Left lung (tissue), 10 donors: ENCODE results near the gene NCOA7. TPM values are rescaled to one million over a fixed set of nuclear protein-coding genes. Genes with fewer than 3 reads are reported as not detected.

ENCODE experiments used
- ATAC-seq: fragments of 200-7000 bp; cut with Tn5 transposase; one replicate; pipeline ENCODE4 v1.9.1; 2020; ENCODE audit warnings: moderate library complexity
- DNase-seq, 4 donors: peaks; one replicate each; pipeline ENCODE4 v3.0.0-alpha.2; 2013 to 2020
- H3K27ac ChIP-seq, 2 donors: fragments of 200-600 bp; sonication (generic) in 1 of 2; one replicate each; pipeline versions ENCODE4 v1.5.0 to v1.8.0; 2020 to 2021
- H3K27me3 ChIP-seq, 2 donors: fragments of 200-600 bp; sonication (generic) in 1 of 2; one replicate each; pipeline versions ENCODE4 v1.5.0 to v1.8.0; 2020 to 2021
- H3K36me3 ChIP-seq, 2 donors: fragments of 200-600 bp; sonication (generic) in 1 of 2; one replicate each; pipeline versions ENCODE4 v1.5.0 to v1.8.0; 2020 to 2021
- H3K4me1 ChIP-seq, 2 donors: fragments of 200-600 bp; one replicate each; pipeline ENCODE4 v1.8.0; 2021
- H3K4me3 ChIP-seq, 2 donors: fragments of 200-600 bp; sonication (generic) in 1 of 2; one replicate each; pipeline versions ENCODE4 v1.5.0 to v1.8.0; 2020 to 2021; ENCODE audit warnings: mild to moderate bottlenecking in 1 of 2
- H3K9me3 ChIP-seq, 2 donors: fragments of 200-600 bp; sonication (generic) in 1 of 2; one replicate each; pipeline versions ENCODE4 v1.5.0 to v1.8.0; 2020 to 2021
- intact Hi-C, 2 donors: fragments of 100-400 bp; cut with DNase I; formaldehyde crosslinking; loops; one replicate each; pipeline versions ENCODE4 v1.11.2 to v1.14.2; 2022
- polyA plus RNA-seq, 6 donors: library from polyadenylated mRNA; unstranded; fragments of 120-200 nt; gene quantifications; one replicate each; pipeline ENCODE4 v1.2.1, GENCODE V29; 2013; ENCODE audit not compliant: insufficient read length in 6 of 6
- total RNA-seq, 2 donors: library from RNA; stranded (reverse); fragmentation: NEBNext Ultra II Directional; extraction: Animal tissue kit (Norgen Biotek cat#: 25700); gene quantifications; one replicate each; pipeline ENCODE4 v1.2.1, GENCODE V29; 2021
- TF ChIP-seq, protein P1 (sequence below), 2 donors: fragments of 200-600 bp; sonication (generic) in 1 of 2; IDR thresholded peaks; one replicate each; pipeline versions ENCODE4 v1.5.0 to v1.8.0; 2021; ENCODE audit warnings: antibody characterized with exemption in 2 of 2
- donor health status: DM: no; HTN: yes; CAD: no.
- donor health status: DM: no; HTN: no; CAD: no.

Gene NCOA7
- total and polyA plus RNA-seq, 8 donors, result 16.1 to 94.3 (median 18.3) TPM

DNA sequence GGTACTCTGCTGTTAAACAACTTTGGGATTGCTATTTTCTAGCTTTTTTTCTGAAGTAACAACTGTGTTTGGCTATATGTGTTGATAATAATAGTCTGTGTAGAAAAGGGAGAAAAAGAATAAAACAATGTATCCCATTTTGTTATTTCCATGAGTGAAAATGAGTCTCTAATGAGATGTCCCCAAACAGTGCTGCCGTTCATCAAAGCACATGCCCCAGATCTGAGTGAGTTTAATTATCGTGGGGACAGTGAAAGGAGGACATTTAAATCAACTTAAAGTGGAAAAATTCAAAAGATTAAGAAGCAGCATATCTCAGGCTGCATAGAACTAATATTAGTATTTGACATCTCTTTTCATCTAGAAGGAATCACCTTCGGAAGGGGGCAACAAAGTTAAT is 59.6 kb downstream of the NCOA7 start:
- Histone ChIP-seq H3K4me3 (no peak overlapping the region), H3K36me3 (no peaks in the 10 kb centered on the region), H3K9me3 (no peaks in the 10 kb centered on the region), H3K4me1 (peaks cover 0 to 7% of the 10 kb centered on the region in 2 donors), H3K27me3 (no peaks in the 10 kb centered on the region), H3K27ac (no peak overlapping the region)
- TF ChIP-seq, protein P1, sequence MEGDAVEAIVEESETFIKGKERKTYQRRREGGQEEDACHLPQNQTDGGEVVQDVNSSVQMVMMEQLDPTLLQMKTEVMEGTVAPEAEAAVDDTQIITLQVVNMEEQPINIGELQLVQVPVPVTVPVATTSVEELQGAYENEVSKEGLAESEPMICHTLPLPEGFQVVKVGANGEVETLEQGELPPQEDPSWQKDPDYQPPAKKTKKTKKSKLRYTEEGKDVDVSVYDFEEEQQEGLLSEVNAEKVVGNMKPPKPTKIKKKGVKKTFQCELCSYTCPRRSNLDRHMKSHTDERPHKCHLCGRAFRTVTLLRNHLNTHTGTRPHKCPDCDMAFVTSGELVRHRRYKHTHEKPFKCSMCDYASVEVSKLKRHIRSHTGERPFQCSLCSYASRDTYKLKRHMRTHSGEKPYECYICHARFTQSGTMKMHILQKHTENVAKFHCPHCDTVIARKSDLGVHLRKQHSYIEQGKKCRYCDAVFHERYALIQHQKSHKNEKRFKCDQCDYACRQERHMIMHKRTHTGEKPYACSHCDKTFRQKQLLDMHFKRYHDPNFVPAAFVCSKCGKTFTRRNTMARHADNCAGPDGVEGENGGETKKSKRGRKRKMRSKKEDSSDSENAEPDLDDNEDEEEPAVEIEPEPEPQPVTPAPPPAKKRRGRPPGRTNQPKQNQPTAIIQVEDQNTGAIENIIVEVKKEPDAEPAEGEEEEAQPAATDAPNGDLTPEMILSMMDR (IDR thresholded peaks at IDR 0.05), result no peak
- DNase-seq (no peak), ATAC-seq (no peak)
- intact Hi-C loops, result loop anchor here in 1 of 2 donors (10.0 kb wide), 1 partner anchor 124 kb away; no protein-coding TSS in a partner anchor

DNA sequence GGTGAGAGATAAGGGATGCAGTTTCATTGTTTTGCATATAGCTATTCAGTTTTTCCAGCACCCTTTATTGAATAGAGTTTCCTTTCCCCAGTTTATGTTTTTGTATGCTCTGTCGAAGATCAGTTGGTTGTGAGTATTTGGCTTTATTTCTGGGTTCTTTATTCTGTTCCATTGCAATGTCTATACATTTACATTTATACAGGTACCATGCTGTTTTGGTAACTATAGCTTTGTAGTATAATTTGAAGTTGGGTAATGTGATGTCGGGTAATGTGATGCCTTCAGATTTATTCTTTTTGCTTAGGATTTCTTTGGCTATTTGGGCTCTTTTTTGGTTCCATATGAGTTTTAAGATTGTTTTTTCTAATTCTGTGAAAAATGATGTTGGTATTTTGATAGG is 61.8 kb downstream of the NCOA7 start:
- Histone ChIP-seq H3K36me3 (peaks cover 0 to 6% of the 10 kb centered on the region in 2 donors), H3K4me1 (peaks cover 0 to 7% of the 10 kb centered on the region in 2 donors), H3K9me3 (no peaks in the 10 kb centered on the region), H3K27me3 (no peaks in the 10 kb centered on the region), H3K27ac (no peak overlapping the region), H3K4me3 (no peak overlapping the region)
- DNase-seq (no peak), ATAC-seq (no peak)
- intact Hi-C loops, result loop anchor here in 1 of 2 donors (10.0 kb wide), 1 partner anchor 122 kb away; no protein-coding TSS in a partner anchor
- TF ChIP-seq, protein P1 (IDR thresholded peaks at IDR 0.05), result no peak

DNA sequence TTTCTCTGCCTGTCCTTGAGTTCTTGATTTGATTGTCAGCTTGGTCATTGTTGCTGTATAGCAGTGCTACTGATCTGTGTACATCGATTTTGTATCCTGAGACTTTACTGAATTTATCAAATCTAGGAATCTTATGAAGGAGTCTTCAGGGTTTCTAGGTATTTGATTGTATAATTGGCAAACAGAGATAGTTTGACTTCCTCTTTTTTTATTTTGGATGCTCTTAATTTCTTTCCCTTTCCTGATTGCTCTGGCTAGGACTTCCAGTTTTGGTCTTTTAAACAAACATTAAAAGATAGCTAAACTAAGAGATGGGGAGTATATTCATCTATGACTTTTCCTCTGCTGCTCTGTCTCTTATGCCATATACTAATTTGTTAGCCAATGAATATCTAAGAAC is 62.4 kb downstream of the NCOA7 start:
- intact Hi-C loops, result loop anchor here in 1 of 2 donors (10.0 kb wide), 1 partner anchor 122 kb away; no protein-coding TSS in a partner anchor
- H3K36me3 ChIP-seq, result peaks cover 0 to 8% of the 10 kb centered on the region in 2 donors
- no peaks in the 10 kb centered on the region for H3K9me3 ChIP-seq
- no peaks in the 10 kb centered on the region for H3K27me3 ChIP-seq
- DNase-seq (no peak), ATAC-seq (no peak)
- no peak overlapping the region for H3K27ac ChIP-seq
- peaks cover 0 to 7% of the 10 kb centered on the region in 2 donors for H3K4me1 ChIP-seq
- H3K4me3 ChIP-seq, result no peak overlapping the region
- TF ChIP-seq, protein P1 (IDR thresholded peaks at IDR 0.05), result no peak

DNA sequence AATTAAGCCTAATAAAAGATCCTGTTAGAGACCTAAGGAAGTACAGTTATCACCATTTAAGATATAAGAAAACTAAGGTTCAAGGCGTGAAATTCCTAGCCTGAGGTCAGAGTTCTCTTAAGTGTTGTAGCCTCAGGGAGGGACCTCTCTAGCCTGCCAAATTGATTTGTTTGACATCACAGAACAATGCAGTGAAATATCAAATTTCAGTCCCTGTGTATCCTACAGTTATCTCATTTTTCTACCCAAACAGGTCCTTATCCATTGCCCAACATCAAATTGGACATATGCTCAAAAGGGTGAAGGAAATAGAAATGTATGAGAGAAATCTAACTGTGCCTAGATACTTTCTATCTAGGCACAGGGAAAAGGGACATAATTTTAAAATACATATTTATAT is 63.0 kb downstream of the NCOA7 start:
- intact Hi-C loops, result loop anchor here in 1 of 2 donors (10.0 kb wide), 1 partner anchor 121 kb away; no protein-coding TSS in a partner anchor

DNA sequence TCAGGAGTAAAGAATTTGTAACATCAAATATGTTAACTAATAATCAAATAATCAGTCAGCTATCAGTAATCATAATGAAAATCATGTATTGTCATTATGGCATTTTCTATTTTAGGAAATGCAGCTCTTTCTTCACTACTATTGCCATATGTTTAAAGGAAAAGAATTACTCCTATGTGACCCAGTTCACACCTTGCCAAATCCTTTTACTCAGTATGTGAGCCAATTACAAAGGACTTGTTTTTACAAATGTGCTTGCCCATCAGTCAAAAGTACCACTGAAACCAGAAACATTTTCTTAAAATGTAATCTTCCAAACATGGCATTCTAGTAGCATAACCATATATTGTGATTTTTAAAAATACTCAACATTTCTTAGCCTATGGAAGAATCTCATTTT is 63.6 kb downstream of the NCOA7 start:
- TF ChIP-seq, protein P1 (IDR thresholded peaks at IDR 0.05), result no peak

More for the DNA sequence above, 63.0 kb downstream of the NCOA7 start:
- Histone ChIP-seq H3K27me3 (no peaks in the 10 kb centered on the region), H3K4me3 (no peak overlapping the region), H3K4me1 (peaks cover 0 to 7% of the 10 kb centered on the region in 2 donors), H3K36me3 (peaks cover 0 to 8% of the 10 kb centered on the region in 2 donors), H3K27ac (no peak overlapping the region), H3K9me3 (no peaks in the 10 kb centered on the region)
- no peak for ATAC-seq
- TF ChIP-seq, protein P1 (IDR thresholded peaks at IDR 0.05), result no peak
- no peak for DNase-seq

More for the DNA sequence above, 63.6 kb downstream of the NCOA7 start:
- Histone ChIP-seq H3K4me1 (peaks cover 0 to 7% of the 10 kb centered on the region in 2 donors), H3K27ac (no peak overlapping the region), H3K4me3 (no peak overlapping the region), H3K9me3 (no peaks in the 10 kb centered on the region), H3K36me3 (peaks cover 0 to 8% of the 10 kb centered on the region in 2 donors), H3K27me3 (no peaks in the 10 kb centered on the region)
- intact Hi-C loops, result loop anchor here in 1 of 2 donors (10.0 kb wide), 1 partner anchor 120 kb away; no protein-coding TSS in a partner anchor
- DNase-seq, result no peak
- no peak for ATAC-seq
